HG03520 (cell line): Measurements from ENCODE around the gene BOLL.
"Not testable (repeated sequence)": the region's sequence is repeated elsewhere in the genome, so short reads cannot be mapped to it uniquely, and the experiment has no call there.

Source experiments
- ATAC-seq: cut with Tn5 transposase; IDR thresholded peaks from one replicate; pipeline ENCODE4 v1.9.1; 2021; ENCODE audit warnings: mild to moderate bottlenecking, moderate library complexity; ENCODE audit not compliant: unreplicated experiment

BOLL gene

GRCh38 chr2:197707316-197708213 is 77.6 kb downstream of the BOLL start:
- no peak for ATAC-seq

DNA sequence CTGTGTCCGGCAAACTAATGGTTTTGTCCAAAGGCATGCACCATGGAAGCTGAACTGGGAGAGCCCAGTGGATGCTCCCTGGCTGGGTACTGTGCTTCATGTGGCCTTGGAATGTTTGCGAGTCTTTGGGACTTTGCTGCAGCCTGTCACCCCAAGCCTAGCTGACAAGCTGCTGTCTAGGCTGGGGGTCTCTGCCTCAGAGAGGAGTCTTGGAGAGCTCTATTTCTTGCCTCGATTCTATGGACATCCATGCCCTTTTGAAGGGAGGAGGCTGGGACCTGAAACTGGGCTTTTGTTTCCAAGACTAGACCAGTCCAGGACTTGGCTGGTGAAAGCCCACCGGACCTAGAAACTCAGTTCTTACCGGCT is 78.3 kb downstream of the BOLL start:
- no peak for ATAC-seq

GRCh38 chr2:197705912-197706838 is 78.9 kb downstream of the BOLL start:
- no peak for ATAC-seq

- ATAC-seq, result peak; percentile 73
These were observed 79.8 kb downstream of the BOLL start, which contains the start of gene MARS2 for GRCh38 chr2:197705121-197705911. Gene MARS2, plus strand, starts transcription at chr2:197705369. Its CDS starts 37 bp downstream, at chr2:197705406.

DNA sequence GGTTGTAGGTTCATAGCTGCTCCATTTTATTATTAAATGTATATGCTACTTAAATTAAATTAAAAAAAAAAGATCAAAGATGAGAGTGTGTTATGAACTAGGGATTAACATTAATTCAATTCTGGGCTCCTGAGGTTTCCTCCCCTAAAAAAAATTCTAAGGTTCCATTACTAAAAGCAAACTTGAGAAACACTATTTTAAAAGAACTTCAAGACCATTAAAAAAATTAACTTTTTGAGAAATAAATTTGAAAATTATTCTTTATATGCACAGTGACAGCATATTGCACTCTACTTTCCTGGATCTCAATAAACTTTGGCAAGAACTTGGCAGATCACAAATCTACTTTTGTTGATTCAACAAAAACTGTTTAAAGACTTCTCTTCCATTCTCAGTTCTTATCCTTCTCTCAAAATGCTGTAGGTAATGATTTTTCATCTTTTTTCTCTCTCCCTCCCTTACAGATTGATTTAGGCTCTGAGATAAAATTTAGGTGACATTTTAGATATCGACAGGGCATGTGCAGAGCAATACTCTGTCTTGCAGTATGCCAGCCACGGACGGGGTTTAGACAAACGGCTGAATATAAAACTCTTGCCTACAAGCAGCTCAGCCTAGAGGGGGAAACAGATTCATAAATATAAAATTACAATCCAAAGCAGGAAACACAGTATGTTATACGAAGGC is 80.5 kb downstream of the BOLL start:
- ATAC-seq, result peak; percentile 26

- no peak for ATAC-seq
These were observed 84.2 kb downstream of the BOLL start for GRCh38 chr2:197700960-197701359.

- ATAC-seq, result not testable (repeated sequence)
These were observed 85.4 kb downstream of the BOLL start for GRCh38 chr2:197699724-197700123.

GRCh38 chr2:197696571-197696970 is 88.5 kb downstream of the BOLL start:
- ATAC-seq, result not testable (repeated sequence)

DNA sequence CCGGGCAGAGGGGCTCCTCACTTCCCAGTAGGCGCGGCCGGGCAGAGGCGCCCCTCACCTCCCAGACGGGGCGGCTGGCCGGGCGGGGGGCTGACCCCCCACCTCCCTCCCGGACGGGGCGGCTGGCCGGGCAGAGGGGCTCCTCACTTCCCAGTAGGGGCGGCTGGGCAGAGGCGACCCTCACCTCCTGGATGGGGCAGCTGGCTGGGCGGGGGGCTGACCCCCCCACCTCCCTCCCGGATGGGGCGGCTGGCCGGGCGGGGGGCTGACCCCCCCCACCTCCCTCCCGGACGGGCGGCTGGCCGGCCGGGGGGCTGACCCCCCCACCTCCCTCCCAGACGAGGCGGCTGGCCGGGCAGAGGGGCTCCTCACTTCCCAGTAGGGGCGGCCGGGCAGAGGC is 89.1 kb downstream of the BOLL start:
- ATAC-seq, result not testable (repeated sequence)

- ATAC-seq, result not testable (repeated sequence)
These were observed 89.9 kb downstream of the BOLL start for GRCh38 chr2:197695206-197695605.

DNA sequence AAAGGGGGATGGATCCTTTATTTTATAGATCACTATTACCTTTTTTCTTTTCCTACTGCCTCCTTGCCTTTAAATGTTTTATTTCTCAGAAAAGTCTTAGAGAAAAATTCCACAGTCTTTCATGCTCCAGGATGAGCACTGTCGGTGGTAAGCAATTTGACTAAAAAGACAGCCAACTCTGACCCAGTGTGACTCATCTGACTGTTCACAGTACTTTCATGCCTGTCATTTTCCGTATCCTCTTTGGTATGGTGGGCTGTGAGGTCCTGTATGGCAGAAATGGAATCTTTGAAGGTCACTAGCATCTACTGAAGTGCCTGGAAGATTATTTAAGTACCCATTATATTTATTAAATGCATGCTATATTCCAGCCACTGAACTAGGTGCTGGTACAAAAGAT is 107.6 kb downstream of the BOLL start:
- no peak for ATAC-seq

GRCh38 chr2:197677056-197677455 is 108.1 kb downstream of the BOLL start:
- ATAC-seq, result no peak
